ENCODE data around the gene ANKS6. TPM values are rescaled to one million over a fixed set of nuclear protein-coding genes. Genes with fewer than 3 reads are reported as not detected.
A peak's percentile ranks its signal among the peaks of the same experiment; 100 is the strongest.

The ANKS6 gene
- total RNA-seq, 1 experiment from 2014 or later = 39.2 TPM

- Histone ChIP-seq H3K36me3 (ENCODE audit: control insufficient read depth in 1 of 2, insufficient read depth in 2 of 2, low read length in 2 of 2) (no peaks in the 10 kb centered on the region), H3K4me2 (ENCODE audit: low read length) (no peak overlapping the region), H2AFZ (ENCODE audit: low read depth, low read length, poor library complexity, severe bottlenecking) (no peak overlapping the region), H3K27ac (ENCODE audit: low read depth, low read length) (no peak overlapping the region), H3K4me1 (ENCODE audit: control insufficient read depth in 1 of 2, insufficient read depth in 2 of 2, low read length in 2 of 2) (peaks cover 19 to 31% of the 10 kb centered on the region in 2 experiments), H3K79me2 (ENCODE audit: insufficient read depth, low read length) (peaks cover 4% of the 10 kb centered on the region; the same call in 1 of the 2 replicates), H4K20me1 (ENCODE audit: insufficient read depth) (no peaks in the 10 kb centered on the region), H3K27me3 (ENCODE audit: insufficient read depth, low read length) (no peaks in the 10 kb centered on the region), H3K9ac (ENCODE audit: low read length) (no peak overlapping the region), H3K9me2 (ENCODE audit: insufficient read depth) (no peaks in the 10 kb centered on the region), H3K9me3 (ENCODE audit: control insufficient read depth in 1 of 2, insufficient read depth in 1 of 2, low read depth in 1 of 2, low read length in 2 of 2) (peaks cover 0 to 4% of the 10 kb centered on the region in 2 experiments; a peak in 1 of 4 replicates), H3K4me3 (replicated peaks in 1 of 2; ENCODE audit: low read depth in 1 of 2, low read length in 2 of 2) (no peak overlapping the region)
- DNase-seq (ENCODE audit: low read depth, low spot score) = no peak
- TF ChIP-seq SP1 (IDR thresholded peaks at IDR 0.05; ENCODE audit: low read depth) = no peak
- TF ChIP-seq JUND (IDR thresholded peaks at IDR 0.05) = no peak
- ATAC-seq = no peak
- ChIA-PET RAD21 (ENCODE audit: low non-redundant PET in 1 of 2, low total read pairs in 2 of 2, uncharacterized antibody in 2 of 2, unreplicated experiment in 2 of 2) (no interaction called here), POLR2A (no interaction called here), CTCF (interaction anchor here (1.2 kb wide), 1 partner anchor 28 kb away, joined by 3 read pairs; no protein-coding TSS in a partner anchor)
- no TSS peak for BruUV-seq (replicated peaks)
- intact Hi-C loops (cut with micrococcal nuclease) = no loop called here
Observed at GRCh38 chr9:98804083-98804482, 7.7 kb upstream of the ANKS6 start.

DNA sequence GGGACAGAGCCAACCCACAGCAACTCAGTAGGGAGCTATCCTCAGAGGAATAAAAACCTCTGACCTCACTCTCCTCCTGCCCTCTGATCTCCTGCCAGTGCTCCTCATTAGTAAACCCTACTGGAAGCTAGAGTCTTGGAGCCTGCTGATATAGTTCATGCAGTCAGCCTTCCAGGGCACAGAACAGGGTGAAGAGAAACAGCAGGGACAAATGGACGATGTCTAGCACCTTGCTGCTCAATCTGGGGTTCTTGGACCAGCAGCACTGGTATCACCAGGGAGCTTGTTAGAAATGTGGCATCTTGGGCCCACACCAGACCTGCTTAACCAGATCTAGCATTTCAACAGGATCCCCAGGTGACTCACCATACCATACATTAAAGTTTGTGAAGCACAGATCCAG lies 5.6 kb upstream of the ANKS6 start:
- no peak overlapping the region for H2AFZ ChIP-seq (ENCODE audit: low read depth, low read length, poor library complexity, severe bottlenecking)
- TF ChIP-seq, protein P1, sequence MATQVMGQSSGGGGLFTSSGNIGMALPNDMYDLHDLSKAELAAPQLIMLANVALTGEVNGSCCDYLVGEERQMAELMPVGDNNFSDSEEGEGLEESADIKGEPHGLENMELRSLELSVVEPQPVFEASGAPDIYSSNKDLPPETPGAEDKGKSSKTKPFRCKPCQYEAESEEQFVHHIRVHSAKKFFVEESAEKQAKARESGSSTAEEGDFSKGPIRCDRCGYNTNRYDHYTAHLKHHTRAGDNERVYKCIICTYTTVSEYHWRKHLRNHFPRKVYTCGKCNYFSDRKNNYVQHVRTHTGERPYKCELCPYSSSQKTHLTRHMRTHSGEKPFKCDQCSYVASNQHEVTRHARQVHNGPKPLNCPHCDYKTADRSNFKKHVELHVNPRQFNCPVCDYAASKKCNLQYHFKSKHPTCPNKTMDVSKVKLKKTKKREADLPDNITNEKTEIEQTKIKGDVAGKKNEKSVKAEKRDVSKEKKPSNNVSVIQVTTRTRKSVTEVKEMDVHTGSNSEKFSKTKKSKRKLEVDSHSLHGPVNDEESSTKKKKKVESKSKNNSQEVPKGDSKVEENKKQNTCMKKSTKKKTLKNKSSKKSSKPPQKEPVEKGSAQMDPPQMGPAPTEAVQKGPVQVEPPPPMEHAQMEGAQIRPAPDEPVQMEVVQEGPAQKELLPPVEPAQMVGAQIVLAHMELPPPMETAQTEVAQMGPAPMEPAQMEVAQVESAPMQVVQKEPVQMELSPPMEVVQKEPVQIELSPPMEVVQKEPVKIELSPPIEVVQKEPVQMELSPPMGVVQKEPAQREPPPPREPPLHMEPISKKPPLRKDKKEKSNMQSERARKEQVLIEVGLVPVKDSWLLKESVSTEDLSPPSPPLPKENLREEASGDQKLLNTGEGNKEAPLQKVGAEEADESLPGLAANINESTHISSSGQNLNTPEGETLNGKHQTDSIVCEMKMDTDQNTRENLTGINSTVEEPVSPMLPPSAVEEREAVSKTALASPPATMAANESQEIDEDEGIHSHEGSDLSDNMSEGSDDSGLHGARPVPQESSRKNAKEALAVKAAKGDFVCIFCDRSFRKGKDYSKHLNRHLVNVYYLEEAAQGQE (IDR thresholded peaks at IDR 0.05; ENCODE audit: low read depth) = no peak
- 0 out of 2 replicates have a peak, but pooled peaks have one; percentile 14 for TF ChIP-seq SP1 (IDR thresholded peaks at IDR 0.05; ENCODE audit: low read depth)
- no peak for TF ChIP-seq MAX (IDR thresholded peaks at IDR 0.05)
- peaks cover 11 to 18% of the 10 kb centered on the region in 2 experiments for H3K4me1 ChIP-seq (ENCODE audit: control insufficient read depth in 1 of 2, insufficient read depth in 2 of 2, low read length in 2 of 2)
- H3K9ac ChIP-seq (ENCODE audit: low read length) = no peak overlapping the region
- H3K4me2 ChIP-seq (ENCODE audit: low read length) = peak overlapping the region; percentile 45
- peak; percentile 66 for ATAC-seq
- ChIA-PET CTCF (interaction anchor here (1.0 to 1.1 kb wide), 2 partner anchors 10 to 196 kb away, joined by 3 read pairs; no protein-coding TSS in a partner anchor), RAD21 (ENCODE audit: low non-redundant PET in 1 of 2, low total read pairs in 2 of 2, uncharacterized antibody in 2 of 2, unreplicated experiment in 2 of 2) (no interaction called here), POLR2A (no interaction called here)
- no peaks in the 10 kb centered on the region for H3K36me3 ChIP-seq (ENCODE audit: control insufficient read depth in 1 of 2, insufficient read depth in 2 of 2, low read length in 2 of 2)
- DNase-seq (ENCODE audit: low read depth, low spot score) = no peak
- no TSS peak for BruUV-seq (replicated peaks)
- H3K27me3 ChIP-seq (ENCODE audit: insufficient read depth, low read length) = no peaks in the 10 kb centered on the region
- no peaks in the 10 kb centered on the region for H3K79me2 ChIP-seq (ENCODE audit: insufficient read depth, low read length)
- no peak overlapping the region for H3K4me3 ChIP-seq (replicated peaks in 1 of 2; ENCODE audit: low read depth in 1 of 2, low read length in 2 of 2)
- no peak overlapping the region for H3K27ac ChIP-seq (ENCODE audit: low read depth, low read length)
- intact Hi-C loops (cut with micrococcal nuclease) = no loop called here
- H3K9me3 ChIP-seq (ENCODE audit: control insufficient read depth in 1 of 2, insufficient read depth in 1 of 2, low read depth in 1 of 2, low read length in 2 of 2) = peaks cover 0 to 8% of the 10 kb centered on the region in 2 experiments; a peak in 1 of 4 replicates
- no peaks in the 10 kb centered on the region for H3K9me2 ChIP-seq (ENCODE audit: insufficient read depth)
- H4K20me1 ChIP-seq (ENCODE audit: insufficient read depth) = no peaks in the 10 kb centered on the region

All from HCT116 (cell line).